NCI-H128 (cell line): Measurements from ENCODE around the gene MED7.
"Not testable (repeated sequence)": the region's sequence is repeated elsewhere in the genome, so short reads cannot be mapped to it uniquely, and the experiment has no call there.

ENCODE experiments used
- DNase-seq: peaks from one replicate; lab custom pipeline; 2025; ENCODE audit not compliant: unreplicated experiment; lab: John Stamatoyannopoulos, UW

The MED7 gene, protein sequence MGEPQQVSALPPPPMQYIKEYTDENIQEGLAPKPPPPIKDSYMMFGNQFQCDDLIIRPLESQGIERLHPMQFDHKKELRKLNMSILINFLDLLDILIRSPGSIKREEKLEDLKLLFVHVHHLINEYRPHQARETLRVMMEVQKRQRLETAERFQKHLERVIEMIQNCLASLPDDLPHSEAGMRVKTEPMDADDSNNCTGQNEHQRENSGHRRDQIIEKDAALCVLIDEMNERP

DNA sequence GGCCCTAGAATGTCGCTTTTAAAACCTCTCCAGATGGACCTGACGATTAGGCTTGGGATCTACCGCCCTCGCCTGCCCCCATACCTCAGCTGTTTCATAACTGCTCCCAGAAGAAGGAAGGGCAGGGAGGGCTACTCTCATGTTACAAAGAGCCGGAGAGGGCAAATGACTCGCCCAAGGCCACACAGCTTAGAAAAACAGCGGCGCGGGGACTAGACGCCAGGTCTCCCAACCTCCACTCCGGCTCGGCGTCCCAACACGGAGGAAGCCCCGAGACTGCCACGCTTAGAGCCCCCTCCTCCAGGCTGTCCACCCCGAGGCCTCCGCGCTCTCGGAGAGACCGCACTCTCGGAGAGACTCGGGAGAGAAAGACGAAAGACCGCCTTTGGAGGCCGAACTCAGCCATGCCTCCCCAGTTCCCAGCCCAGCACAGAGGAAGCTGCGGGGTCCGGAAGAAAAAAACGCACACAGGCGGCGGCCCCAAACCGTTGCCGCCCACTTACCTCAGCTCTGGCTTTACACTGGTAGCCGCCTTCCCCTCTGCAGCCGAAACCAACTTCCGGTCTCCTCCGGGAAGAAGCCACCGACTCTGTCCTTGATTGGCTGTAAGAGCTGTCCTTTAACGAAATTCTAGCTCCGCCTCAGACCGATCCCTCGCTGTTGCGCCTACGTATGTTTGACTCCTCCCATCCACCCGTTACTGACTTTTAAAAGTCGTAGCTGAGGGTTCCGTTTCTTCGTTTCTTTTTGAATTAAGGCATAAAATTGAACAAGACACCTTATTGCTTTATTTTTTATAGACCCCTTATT lies at the start of gene MED7:
Gene MED7 (minus strand): TSS at position 549 of the 810 bp plus-strand sequence. CDS start 3,434 bp downstream, outside the sequence.
- DNase-seq, result peak; percentile 77

DNA sequence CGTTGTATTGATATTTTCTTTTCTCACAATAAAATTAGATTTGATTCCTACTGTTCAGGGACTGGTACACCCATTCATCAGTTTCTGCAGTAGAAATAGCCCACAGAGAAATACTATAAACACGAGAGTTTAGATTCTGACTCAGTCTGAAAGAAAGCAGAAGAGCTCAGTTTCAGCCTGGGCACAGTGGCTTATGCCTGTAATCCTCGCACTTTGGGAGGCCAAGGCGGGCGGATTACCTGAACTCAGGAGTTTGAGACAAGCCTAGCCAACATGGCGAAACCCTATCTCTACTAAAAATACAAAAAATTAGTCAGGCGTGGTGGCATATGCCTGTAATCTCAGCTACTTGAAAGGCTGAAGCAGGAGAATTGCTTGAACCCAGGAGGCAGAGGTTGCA lies 46.6 kb upstream of the MED7 start:
- DNase-seq, result no peak

DNA sequence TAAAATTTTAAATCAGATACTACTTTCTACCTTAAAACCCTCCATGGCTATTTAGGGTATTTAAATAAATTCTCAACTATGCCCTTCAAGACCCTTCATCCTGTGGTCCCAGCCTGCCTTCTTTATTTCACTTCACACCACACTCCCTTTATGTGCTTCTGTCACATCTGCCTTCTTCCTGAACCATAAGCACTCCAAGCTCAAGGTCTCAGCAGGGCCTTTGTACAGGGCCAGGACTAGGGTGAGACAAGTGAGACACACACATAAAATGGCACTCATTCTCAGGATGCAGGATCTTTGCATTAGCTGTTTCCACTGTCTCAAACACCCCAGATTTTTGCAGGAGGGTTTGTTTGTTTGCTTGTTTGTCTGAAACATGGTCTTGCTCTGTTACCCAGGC lies 45.6 kb upstream of the MED7 start:
- no peak for DNase-seq

DNA sequence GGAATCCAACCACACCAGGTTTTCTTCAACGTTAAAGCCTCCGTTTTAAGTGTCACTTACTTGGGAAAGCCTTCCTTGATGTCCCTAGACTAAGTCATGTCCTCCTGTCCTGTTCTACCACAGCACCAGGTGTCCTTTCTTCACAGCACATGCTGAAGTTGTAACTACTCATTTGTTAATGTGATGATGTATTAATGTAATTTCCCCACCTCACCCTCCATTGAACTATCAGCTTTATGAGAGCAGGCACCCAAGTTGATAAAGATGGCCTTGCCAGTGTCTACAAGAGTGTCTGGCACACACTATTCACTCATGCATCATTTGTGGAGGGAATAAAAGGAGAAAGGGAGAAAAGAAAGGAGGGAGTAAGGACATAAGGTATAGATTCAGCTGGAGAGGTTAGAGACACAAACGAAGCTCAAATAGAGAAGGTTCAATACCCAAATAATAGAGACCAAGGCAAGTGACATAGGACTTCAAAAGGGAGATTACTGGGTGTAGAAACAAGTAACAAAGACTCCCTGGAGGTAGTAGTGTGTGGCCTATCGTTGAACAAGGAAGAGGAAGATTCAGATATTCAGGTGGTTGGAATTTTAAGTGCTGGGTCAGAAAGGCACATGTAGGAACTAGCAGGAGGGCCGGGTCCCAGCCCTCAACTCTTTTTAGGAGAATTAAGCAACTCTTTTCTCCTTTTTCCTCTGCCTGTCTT lies 44.5 kb upstream of the MED7 start:
- no peak for DNase-seq

DNA sequence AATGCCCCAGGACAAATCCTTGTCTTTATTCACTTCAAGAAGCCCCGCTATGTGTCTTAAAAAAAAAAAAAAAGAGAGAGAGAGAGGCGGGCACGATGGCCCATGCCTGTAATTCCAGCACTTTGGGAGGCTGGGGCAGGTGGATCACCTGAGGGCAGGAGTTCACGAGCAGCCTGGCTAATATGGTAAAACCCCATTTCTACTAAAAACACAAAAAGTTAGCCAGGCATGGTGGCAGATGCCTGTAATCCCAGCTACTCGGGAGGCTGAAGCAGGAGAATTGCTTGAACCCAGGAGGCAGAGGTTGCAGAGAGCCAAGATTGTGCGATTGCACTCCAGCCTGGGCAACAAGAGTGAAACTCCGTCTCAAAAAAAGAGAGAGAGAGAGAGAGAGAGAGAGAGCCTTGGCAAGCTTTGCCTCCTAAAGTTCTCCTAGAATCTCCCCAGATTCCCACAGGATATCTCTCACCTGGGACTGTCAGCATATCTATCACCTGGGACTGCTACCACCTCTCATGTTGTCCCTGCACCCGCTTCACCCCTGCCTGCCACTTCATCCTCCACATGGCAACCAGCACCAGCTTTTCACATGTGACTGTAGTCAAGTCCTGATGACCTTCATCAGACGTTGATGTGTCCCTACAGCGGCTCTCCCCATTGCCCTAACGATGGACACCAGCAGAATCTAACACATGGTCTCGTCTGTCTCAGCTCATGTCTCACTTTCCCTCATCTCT lies 43.8 kb upstream of the MED7 start:
- DNase-seq, result no peak

DNA sequence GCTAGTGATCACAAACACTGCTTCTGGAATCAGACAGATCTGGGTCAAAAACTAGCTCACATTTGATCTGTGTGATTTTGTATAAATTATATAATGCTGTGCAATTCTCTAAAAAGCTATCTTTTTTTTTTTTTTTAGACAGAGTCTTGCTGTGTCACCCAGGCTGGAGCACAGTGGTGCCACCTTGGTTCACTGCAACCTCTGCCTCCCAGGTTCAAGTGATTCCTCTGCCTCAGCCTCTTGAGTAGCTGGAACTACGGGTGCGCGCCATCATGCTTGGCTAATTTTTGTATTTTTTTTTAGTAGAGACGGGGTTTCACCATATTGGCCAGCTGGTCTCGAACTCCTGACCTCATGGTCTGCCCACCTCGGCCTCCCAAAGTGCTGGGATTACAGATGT lies 42.5 kb upstream of the MED7 start:
- not testable (repeated sequence) for DNase-seq

DNA sequence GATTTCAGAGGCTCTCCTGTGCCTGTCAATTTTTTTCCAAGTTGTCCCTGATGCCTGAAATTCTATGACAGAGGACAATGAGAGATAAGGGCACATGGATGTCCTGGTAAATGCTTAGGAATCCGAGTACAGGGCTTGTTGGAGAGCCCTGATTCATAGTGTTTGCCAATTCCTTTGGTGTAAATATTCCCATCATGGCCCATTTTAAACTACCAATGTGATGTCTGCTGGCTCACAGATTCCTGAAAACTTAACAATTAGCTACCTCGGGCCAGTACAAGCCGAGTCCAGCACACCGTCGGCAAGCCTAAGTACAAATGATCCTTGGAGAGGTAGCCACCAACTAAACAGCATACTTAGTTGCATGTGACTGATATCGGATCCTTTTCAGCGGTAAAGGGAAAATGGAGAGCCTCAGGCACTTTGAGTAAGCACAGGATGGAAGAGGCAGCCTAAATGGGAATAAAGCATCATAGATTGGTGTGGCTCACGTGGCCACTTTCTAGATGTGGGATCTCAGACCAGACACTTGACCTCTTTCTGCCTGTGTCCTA lies 41.5 kb upstream of the MED7 start:
- DNase-seq, result no peak

DNA sequence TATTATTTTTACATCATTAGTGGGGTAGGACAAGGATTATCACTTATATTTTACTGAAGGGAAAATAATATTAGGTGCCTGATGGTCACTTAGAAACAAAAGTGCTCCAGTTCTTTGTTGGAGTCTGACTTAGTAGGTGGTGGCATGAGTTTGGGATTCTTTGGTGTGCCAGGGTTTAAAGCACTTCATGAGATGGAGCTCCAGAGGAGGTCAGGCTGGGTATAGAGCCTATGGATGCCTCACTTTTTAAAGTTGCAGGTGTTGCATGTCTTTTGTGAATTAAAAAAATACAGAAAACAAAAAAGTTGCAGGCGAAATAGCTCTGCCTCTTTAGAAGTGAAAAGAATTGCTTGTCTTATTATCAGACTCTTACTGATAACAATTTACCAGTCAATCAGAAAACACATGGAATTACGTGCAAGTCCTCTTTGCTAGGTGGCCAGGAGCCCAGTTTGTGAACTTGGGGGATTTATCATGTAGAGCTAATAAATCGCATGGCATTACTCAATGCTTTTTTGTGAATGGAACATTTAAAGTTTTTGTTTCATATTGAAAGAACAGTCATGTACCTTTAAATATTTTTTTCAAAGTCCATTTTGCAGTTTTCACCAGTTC lies 39.6 kb upstream of the MED7 start:
- DNase-seq, result no peak

DNA sequence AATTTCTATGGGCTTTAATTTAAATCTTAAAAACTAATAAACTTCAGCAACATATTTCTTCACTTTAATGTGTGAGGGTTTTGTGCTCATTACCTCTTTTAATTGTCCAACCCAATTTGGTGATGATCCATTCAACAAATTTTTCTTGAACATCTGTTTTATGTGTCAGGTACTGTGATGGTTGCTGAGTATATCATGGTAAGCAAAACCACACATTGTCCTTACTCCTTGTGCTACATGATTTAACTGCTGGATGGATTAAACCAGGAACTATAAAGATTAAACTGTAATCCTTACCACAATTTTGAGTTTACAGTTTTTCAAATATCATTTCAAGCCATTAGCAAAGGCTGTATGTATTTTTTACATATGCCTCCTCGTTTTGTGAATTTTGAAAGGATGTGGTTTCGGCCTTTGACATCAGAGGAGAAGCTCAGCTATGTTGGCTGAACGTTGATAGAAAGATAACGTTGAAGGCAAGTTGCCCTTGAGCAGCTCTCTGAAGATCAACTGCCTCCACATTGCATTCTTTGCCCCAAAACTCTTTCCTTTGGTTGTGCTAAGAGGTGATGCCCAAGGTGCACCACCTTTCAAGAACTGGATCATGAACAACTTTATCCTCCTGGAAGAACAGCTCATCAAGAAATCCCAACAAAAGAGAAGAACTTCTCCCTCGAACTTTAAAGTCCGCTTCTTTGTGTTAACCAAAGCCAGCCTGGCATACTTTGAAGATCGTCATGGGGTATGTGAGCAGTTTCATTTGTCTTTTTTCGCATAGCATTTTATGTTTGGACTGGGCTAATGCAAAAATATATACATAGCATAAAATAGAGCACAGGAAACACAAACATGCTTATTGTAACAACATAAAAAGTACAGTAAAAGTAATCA lies 38.0 kb upstream of the MED7 start, which contains the start of gene ITK:
Gene ITK (plus strand): TSS at position 467 of the 891 bp plus-strand sequence. CDS start 138 bp downstream, at position 605.
- no peak for DNase-seq

DNA sequence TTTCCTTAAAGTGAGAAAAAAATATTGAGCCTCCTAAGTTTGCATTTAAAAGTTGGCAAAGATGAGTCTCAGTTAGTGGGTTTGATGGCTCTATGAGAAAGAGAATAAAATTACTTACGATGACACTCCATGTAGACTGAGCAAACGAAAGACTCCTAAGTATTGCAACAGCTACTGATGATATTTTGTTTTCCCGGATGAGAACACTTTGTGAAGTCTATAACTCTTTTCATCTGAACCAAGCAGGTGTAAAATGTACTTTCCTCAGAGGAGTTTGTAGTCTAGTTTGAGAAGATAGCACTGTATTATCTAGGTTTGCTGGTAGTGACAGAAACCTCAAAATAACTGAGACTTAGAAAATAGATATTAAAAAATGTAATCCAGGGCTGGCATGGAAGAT lies 36.3 kb upstream of the MED7 start:
- no peak for DNase-seq

DNA sequence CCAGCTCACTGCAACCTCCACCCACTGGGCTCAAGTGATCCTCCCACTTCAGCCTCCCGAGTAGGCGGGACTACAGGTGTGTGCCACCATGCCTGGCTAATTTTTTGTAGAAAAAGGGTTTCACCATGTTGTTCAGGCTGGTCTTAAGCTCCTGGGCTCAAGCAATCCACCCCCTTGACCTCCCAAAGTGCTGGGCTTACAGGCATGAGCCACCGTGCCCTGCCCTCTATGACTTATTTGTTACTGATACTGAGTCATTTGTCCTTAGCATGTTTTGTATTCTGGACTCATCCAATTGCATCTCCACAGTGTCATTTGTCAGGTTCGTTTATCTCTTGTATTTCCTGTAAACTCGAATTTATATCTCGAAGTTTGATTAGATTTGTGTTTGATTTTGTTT lies 35.3 kb upstream of the MED7 start:
- no peak for DNase-seq

DNA sequence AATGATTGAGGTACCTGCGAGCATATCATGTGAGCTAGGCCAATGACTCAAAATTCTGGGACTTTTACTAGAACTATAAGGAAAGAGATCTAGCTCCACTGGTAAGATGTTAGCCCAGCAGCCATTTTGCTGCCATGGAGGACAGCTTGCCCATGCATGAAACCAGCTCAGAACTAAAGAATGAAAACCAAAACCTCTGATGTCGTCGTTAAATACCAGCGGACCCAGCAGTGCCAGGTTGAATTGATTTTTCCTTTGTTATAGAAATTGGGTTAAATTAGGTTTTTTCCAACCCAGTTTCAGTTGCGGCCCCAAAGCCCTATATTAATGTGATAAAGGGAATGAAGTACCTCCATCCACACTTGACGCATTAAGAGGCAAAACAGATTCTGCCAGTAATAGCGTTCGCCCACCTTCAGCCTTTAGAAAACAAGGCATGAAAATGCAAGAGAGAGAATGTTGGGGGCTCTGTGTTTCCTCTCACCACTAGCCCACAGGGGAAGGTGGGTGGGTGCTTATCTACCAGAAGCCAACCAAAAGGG lies 32.5 kb upstream of the MED7 start:
- no peak for DNase-seq

DNA sequence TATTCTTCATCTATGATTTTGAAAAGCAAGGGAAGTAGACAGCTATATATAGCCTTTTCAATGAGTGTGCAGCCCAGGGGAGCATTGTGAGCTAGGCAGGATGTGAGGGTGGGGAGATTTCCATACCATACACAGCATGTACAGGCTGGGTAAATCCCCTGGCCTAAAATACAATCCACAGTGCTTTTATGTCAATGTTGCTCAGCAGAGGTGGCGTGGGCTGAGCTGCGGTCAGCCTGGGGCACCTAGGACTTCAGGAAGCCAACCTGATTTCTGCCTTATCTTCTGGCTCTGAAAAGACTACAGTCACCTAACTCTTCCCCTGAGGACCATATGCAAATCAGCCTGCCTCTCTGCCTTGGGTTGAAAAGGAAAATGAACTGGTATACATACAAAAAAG lies 29.7 kb upstream of the MED7 start:
- no peak for DNase-seq

DNA sequence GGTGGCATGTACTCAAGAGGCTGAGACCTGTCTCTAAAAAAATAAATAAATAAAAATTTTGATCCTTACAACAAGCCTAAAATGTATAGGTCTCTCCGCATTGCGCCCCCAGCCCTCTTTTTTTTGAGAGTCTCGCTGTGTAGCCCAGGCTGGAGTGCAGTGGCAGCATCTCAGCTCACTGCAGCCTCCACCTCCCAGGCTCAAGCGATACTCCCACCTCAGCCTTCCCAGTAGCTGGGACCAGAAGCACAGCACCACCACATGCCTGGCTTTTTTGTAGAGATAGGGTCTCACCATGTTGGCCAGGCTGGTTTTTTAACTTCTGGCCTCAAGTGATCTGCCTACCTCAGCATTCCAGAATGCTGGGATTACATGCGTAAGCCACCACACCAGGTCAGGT lies 25.6 kb upstream of the MED7 start:
- DNase-seq, result no peak

DNA sequence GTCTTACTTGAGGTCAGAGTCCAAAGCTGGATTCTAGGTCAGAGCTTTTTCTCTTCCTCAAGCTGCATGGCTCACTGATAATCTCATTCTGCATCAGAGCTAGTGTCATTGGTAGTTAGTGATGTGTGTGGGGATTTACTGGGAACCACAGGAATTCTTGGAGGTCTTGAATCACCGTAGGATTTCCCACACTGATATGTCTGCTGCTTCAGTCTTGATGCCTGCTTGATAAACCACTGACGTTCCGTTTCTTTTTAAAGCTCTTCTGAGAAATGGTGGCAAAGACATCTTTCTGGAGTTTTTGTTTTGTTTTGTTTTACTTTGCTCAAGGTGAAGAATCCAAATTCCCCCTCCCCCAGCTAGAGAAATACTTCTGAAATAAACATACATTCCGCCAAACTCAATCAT lies 24.6 kb upstream of the MED7 start:
- no peak for DNase-seq

DNA sequence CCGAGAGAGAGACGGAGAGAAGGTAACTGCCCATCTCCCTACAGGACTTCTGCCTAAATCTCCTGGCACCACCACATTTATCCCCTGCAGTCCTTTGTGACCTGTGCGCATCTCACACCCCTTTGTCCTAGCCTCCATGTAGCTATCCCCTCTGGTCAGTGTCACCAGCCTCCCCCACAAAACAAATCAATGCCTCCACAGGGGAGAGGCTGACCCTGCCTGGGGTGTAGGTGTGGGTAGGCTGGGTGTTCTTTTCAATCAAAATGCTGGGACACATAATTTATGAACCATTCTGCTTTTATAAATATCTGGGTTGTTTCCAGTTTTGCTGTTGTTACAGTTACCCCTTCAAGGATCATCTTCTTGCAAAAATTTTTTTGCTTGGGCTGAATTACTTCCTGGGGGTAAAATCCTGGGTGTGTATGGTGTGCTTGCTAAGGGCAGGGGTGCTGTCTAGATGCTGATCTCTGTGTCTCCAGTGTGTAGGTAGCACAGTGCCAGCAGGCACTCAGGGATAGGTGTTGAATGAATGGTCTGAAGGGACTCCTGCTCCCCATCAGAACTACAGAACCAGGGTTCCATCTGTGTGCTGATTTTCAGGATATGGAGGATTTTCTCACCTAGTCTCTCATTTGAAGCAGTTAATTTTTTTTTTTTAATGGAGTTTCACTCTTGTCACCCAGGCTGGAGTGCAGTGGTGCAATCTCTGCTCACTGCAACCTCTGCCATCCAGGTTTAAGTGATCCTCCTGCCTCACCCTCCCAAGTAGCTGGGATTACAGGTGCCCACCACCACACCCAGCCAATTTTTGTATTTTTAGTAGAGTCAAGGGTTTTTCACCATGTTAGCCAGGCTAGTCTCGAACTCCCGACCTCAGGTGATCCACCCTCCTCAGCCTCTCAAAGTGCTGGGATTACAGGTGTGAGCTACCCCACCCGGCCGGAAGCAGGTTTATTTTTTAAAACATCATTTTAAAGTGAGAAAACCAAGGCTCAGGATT lies 23.8 kb upstream of the MED7 start, which contains the start of gene GARIN3:
Gene GARIN3 (minus strand): TSS at position 51 of the 1,000 bp plus-strand sequence. CDS start 96 bp downstream, outside the sequence.
- no peak for DNase-seq

DNA sequence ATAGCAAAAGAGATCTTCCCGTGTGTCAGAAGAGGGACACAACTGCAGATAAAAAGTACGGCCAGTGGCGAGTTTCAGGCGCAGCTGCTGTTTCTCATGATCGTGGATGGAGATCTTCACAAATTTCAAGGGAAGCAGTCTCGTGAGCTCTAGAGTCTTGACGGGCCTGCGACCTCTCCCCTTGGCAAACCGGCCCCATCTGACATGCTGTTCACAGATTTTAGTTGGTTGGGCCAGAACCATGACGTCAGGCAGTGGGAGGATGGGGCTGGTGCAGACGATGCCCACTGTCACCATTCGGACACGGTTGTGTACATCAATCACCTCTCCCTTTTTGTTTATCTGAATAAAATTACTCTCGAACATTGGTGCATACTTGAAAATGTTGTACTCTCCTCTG lies 23.0 kb upstream of the MED7 start:
- no peak for DNase-seq

DNA sequence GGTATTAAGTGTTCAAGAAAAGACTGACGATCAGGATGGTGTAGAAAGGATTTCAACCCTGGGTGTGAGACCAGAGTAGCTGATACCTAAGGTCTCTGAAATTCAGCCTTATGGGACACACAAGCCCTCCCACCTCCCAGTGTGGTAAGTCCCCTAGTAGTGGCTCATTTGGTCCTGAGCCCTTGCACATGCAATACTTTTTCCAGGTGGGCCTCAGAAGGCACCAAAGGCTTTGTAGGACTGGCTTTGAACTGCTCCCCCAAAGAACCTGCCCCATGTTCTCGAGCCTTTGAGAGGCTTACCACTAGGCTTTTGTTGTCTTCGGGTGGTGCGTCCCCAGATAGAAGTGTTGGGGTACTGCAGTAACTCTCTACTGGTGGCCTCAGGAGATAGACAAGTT lies 22.6 kb upstream of the MED7 start:
- DNase-seq, result no peak
